Muscle layer of duodenum (tissue), 2 donors: ENCODE results near the gene LDLRAD4.

Experiments
- H3K27ac ChIP-seq: one replicate; pipeline ENCODE4 v1.7.0; 2013; ENCODE audit warnings: mild to moderate bottlenecking, low read length
- H3K27me3 ChIP-seq: one replicate; pipeline ENCODE4 v1.7.0; 2013; ENCODE audit warnings: low read depth, mild to moderate bottlenecking, control low read depth, low read length
- H3K36me3 ChIP-seq, 2 donors: one replicate each; pipeline ENCODE4 v1.7.0; 2013; ENCODE audit warnings: low read length in 2 of 2, control low read depth in 1 of 2, mild to moderate bottlenecking in 1 of 2; ENCODE audit not compliant: insufficient read depth in 2 of 2, control insufficient read depth in 1 of 2
- H3K4me1 ChIP-seq, 2 donors: one replicate each; pipeline ENCODE4 v1.7.0; 2013; ENCODE audit warnings: low read length in 2 of 2, mild to moderate bottlenecking in 2 of 2, control low read depth in 1 of 2, moderate library complexity in 1 of 2; ENCODE audit not compliant: insufficient read depth in 2 of 2, control insufficient read depth in 1 of 2
- H3K4me3 ChIP-seq, 2 donors: one replicate each; pipeline ENCODE4 v1.7.0; 2013; ENCODE audit warnings: low read length in 2 of 2, low read depth in 1 of 2, mild to moderate bottlenecking in 1 of 2
- H3K9me3 ChIP-seq, 2 donors: one replicate each; pipeline ENCODE4 v1.7.0; 2013; ENCODE audit warnings: low read length in 2 of 2, control low read depth in 1 of 2, mild to moderate bottlenecking in 1 of 2; ENCODE audit not compliant: control insufficient read depth in 1 of 2
- donor health status: healthy.

The LDLRAD4 gene

GRCh38 chr18:13270279-13270855 lies 51.8 kb downstream of the LDLRAD4 start:
- Histone ChIP-seq H3K4me1 (peaks cover 19 to 46% of the 10 kb centered on the region in 2 donors), H3K27ac (no peak overlapping the region), H3K27me3 (no peaks in the 10 kb centered on the region), H3K9me3 (no peaks in the 10 kb centered on the region), H3K36me3 (no peaks in the 10 kb centered on the region), H3K4me3 (no peak overlapping the region)

GRCh38 chr18:13271302-13271911 lies 52.8 kb downstream of the LDLRAD4 start:
- H3K27ac ChIP-seq, result no peak overlapping the region
- H3K4me1 ChIP-seq, result peaks cover 13 to 41% of the 10 kb centered on the region in 2 donors
- H3K36me3 ChIP-seq, result no peaks in the 10 kb centered on the region
- no peaks in the 10 kb centered on the region for H3K9me3 ChIP-seq
- H3K4me3 ChIP-seq, result no peak overlapping the region
- no peaks in the 10 kb centered on the region for H3K27me3 ChIP-seq

GRCh38 chr18:13272416-13272815 lies 53.9 kb downstream of the LDLRAD4 start:
- Histone ChIP-seq H3K9me3 (no peaks in the 10 kb centered on the region), H3K4me1 (peaks cover 13 to 33% of the 10 kb centered on the region in 2 donors), H3K27ac (no peak overlapping the region)

DNA sequence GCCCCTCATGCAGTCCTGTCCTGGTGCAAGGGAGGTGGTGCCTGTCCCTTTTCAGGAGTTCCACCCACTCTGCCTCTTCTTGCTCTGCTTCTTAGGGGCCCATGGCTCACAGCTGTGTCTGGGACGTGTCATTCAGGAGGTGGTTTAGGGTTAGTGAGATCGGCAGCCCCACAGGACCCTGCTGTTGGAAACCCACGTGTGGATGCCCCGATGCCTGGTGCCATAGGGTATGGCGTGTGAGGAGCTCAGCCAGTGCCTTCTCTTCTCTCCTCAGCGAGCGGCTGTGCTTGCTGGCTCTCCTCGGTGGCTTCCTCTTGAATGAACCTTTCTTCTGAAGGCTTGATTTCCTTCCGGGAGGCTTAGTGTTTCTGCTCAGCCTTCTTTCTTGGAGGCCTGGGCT lies 55.2 kb downstream of the LDLRAD4 start:
- Histone ChIP-seq H3K4me1 (peaks cover 12 to 21% of the 10 kb centered on the region in 2 donors), H3K27ac (no peak overlapping the region), H3K9me3 (no peaks in the 10 kb centered on the region), H3K36me3 (peaks cover 0 to 2% of the 10 kb centered on the region in 2 donors), H3K27me3 (no peaks in the 10 kb centered on the region), H3K4me3 (no peak overlapping the region)

More at GRCh38 chr18:13272416-13272815, 53.9 kb downstream of the LDLRAD4 start:
- H3K27me3 ChIP-seq, result no peaks in the 10 kb centered on the region
- no peak overlapping the region for H3K4me3 ChIP-seq
- H3K36me3 ChIP-seq, result no peaks in the 10 kb centered on the region

- Histone ChIP-seq H3K27me3 (no peaks in the 10 kb centered on the region), H3K36me3 (peaks cover 0 to 5% of the 10 kb centered on the region in 2 donors), H3K4me3 (no peak overlapping the region), H3K4me1 (peaks cover 0 to 8% of the 10 kb centered on the region in 2 donors), H3K27ac (no peak overlapping the region), H3K9me3 (no peaks in the 10 kb centered on the region)
Measured at GRCh38 chr18:13275075-13275474, 56.5 kb downstream of the LDLRAD4 start.

- H3K9me3 ChIP-seq, result no peaks in the 10 kb centered on the region
- no peaks in the 10 kb centered on the region for H3K27me3 ChIP-seq
- no peak overlapping the region for H3K4me3 ChIP-seq
- peaks cover 0 to 5% of the 10 kb centered on the region in 2 donors for H3K36me3 ChIP-seq
- H3K27ac ChIP-seq, result no peak overlapping the region
- peaks cover 0 to 4% of the 10 kb centered on the region in 2 donors for H3K4me1 ChIP-seq
Measured at GRCh38 chr18:13276530-13277520, 58.3 kb downstream of the LDLRAD4 start.

- no peaks in the 10 kb centered on the region for H3K27me3 ChIP-seq
- peaks cover 0 to 4% of the 10 kb centered on the region in 2 donors for H3K4me1 ChIP-seq
- no peak overlapping the region for H3K4me3 ChIP-seq
- H3K9me3 ChIP-seq, result no peaks in the 10 kb centered on the region
- peaks cover 0 to 5% of the 10 kb centered on the region in 2 donors for H3K36me3 ChIP-seq
- no peak overlapping the region for H3K27ac ChIP-seq
Measured at GRCh38 chr18:13278062-13278630, 59.6 kb downstream of the LDLRAD4 start.

DNA sequence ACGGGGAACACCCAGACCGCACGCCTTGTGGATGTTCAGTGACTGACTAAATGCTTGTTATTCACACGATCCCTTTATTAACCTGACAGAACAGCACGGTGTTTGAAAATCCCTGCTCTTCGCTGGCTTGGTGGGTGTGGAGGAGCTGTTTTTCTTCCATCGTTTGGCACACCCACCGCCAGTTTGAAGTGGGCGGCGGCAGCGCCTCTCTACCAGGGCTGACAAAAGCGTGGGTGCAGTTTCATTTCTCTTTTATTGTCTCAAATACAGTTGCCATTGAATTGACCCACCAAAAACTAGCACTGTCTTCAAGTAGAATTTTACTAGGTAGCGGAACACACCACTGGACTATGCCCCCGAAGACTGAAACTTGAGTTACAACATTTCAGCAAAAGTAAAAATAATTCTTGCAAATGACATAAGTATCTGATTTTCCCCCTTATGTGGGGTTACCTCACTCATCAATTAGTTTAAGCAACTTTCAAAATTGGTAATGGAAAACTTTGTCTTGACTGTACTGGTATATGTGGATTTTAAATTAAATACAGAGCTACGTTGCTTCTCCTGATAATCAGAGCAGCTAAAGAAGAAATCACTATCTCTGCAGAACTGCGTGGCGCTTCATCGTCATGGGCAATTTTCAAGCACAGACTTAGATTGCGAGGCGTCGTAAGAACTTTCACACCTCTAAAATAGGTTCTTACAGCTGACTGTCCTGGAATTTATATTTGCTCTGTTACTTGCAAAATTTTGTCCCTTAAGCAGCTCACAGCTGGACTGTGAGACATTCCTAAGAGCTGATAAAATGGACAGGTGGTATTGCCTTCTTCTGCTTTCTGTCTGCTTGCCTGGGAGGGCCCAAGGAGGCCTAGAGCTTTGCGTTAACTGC lies 60.9 kb downstream of the LDLRAD4 start:
- H3K4me1 ChIP-seq, result no peaks in the 10 kb centered on the region
- H3K27me3 ChIP-seq, result no peaks in the 10 kb centered on the region
- H3K27ac ChIP-seq, result no peak overlapping the region
- H3K36me3 ChIP-seq, result peaks cover 0 to 5% of the 10 kb centered on the region in 2 donors
- H3K9me3 ChIP-seq, result no peaks in the 10 kb centered on the region
- H3K4me3 ChIP-seq, result no peak overlapping the region

GRCh38 chr18:13280070-13280795 lies 61.7 kb downstream of the LDLRAD4 start:
- no peak overlapping the region for H3K4me3 ChIP-seq
- no peaks in the 10 kb centered on the region for H3K27me3 ChIP-seq
- peaks cover 0 to 5% of the 10 kb centered on the region in 2 donors for H3K36me3 ChIP-seq
- no peaks in the 10 kb centered on the region for H3K9me3 ChIP-seq
- H3K27ac ChIP-seq, result no peak overlapping the region
- H3K4me1 ChIP-seq, result no peaks in the 10 kb centered on the region

GRCh38 chr18:13281406-13281805 lies 62.8 kb downstream of the LDLRAD4 start:
- Histone ChIP-seq H3K27ac (no peak overlapping the region), H3K27me3 (no peaks in the 10 kb centered on the region), H3K9me3 (no peaks in the 10 kb centered on the region), H3K36me3 (peaks cover 0 to 5% of the 10 kb centered on the region in 2 donors), H3K4me1 (no peaks in the 10 kb centered on the region), H3K4me3 (no peak overlapping the region)
